ENCODE results near the gene SLCO2A1.
A peak's percentile ranks its signal among the peaks of the same experiment; 100 is the strongest.

SLCO2A1 gene

GRCh38 chr3:133997871-133998635 is 31.7 kb downstream of the SLCO2A1 start:
- DNase-seq: peak; percentile 47

- DNase-seq: peak; percentile 41
Observed at GRCh38 chr3:133996996-133997395, 32.7 kb downstream of the SLCO2A1 start.

GRCh38 chr3:133996251-133996661 is 33.5 kb downstream of the SLCO2A1 start:
- peak; percentile 75 for DNase-seq

- DNase-seq: peak; percentile 34
Observed at GRCh38 chr3:133995264-133995663, 34.5 kb downstream of the SLCO2A1 start.

- DNase-seq: peak; percentile 35
Observed at GRCh38 chr3:133994166-133994890, 35.4 kb downstream of the SLCO2A1 start.

GRCh38 chr3:133992951-133993620 is 36.6 kb downstream of the SLCO2A1 start:
- DNase-seq: peak; percentile 35

- DNase-seq: peak; percentile 74
Observed at GRCh38 chr3:133992381-133992780, 37.3 kb downstream of the SLCO2A1 start.

GRCh38 chr3:133991637-133992036 is 38.1 kb downstream of the SLCO2A1 start:
- DNase-seq: peak; percentile 29

GRCh38 chr3:133991209-133991608 is 38.5 kb downstream of the SLCO2A1 start:
- DNase-seq: peak; percentile 22

GRCh38 chr3:133989936-133990702 is 39.6 kb downstream of the SLCO2A1 start:
- DNase-seq: no peak

- DNase-seq: peak; percentile 96
Observed at GRCh38 chr3:133988631-133989161, 41.0 kb downstream of the SLCO2A1 start.

- DNase-seq: no peak
Observed at GRCh38 chr3:133987948-133988484, 41.7 kb downstream of the SLCO2A1 start.

- DNase-seq: peak; percentile 69
Observed at GRCh38 chr3:133987136-133987535, 42.6 kb downstream of the SLCO2A1 start.

- DNase-seq: no peak
Observed at GRCh38 chr3:133986311-133986710, 43.4 kb downstream of the SLCO2A1 start.

GRCh38 chr3:133984975-133985374 is 44.8 kb downstream of the SLCO2A1 start:
- no peak for DNase-seq

- DNase-seq: no peak
Observed at GRCh38 chr3:133983576-133984560, 45.9 kb downstream of the SLCO2A1 start.

GRCh38 chr3:133983126-133983525 is 46.6 kb downstream of the SLCO2A1 start:
- no peak for DNase-seq

GRCh38 chr3:133980550-133980949 is 49.2 kb downstream of the SLCO2A1 start:
- no peak for DNase-seq

GRCh38 chr3:133980035-133980434 is 49.7 kb downstream of the SLCO2A1 start:
- DNase-seq: no peak

GRCh38 chr3:133979553-133979952 is 50.2 kb downstream of the SLCO2A1 start:
- DNase-seq: no peak

GRCh38 chr3:133977568-133977967 is 52.2 kb downstream of the SLCO2A1 start:
- DNase-seq: no peak
